GM12878 (cell line): ENCODE results near the gene TULP4. TPM values are rescaled to one million over a fixed set of nuclear protein-coding genes. Genes with fewer than 3 reads are reported as not detected.

Experiments
- ASH2L ChIP-seq: fragments of 300-600, 200-600 bp; sonication (generic); IDR thresholded peaks from 2 replicates; pipeline ENCODE4 v1.6.1; 2017; ENCODE audit warnings: low read depth, mild to moderate bottlenecking, borderline replicate concordance
- BHLHE40 ChIP-seq, 2 experiments: fragments of 450-650 bp in 1 of 2; IDR thresholded peaks; 2 replicates each; pipeline ENCODE4 v1.6.1; 2011 to 2017; ENCODE audit warnings: low read depth in 2 of 2, borderline replicate concordance in 1 of 2, improper control_type of control experiment in 1 of 2, low read length in 1 of 2, mild to moderate bottlenecking in 1 of 2
- CHD2 ChIP-seq: IDR thresholded peaks from 2 replicates; pipeline ENCODE4 v1.6.1; 2011; ENCODE audit warnings: low read depth, low read length, improper control_type of control experiment, borderline replicate concordance
- E2F4 ChIP-seq: IDR thresholded peaks from 2 replicates; pipeline ENCODE4 v1.6.1; 2012; ENCODE audit warnings: low read depth, low read length, improper control_type of control experiment
- JUNB ChIP-seq: IDR thresholded peaks from 2 replicates; pipeline ENCODE4 v1.6.1; 2016; ENCODE audit warnings: antibody characterized with exemption, mild to moderate bottlenecking
- PML ChIP-seq: IDR thresholded peaks from 2 replicates; pipeline ENCODE4 v1.6.1; 2012; ENCODE audit warnings: low read length, inconsistent platforms
- SMARCA5 ChIP-seq: fragments of 450-650 bp; IDR thresholded peaks from 2 replicates; pipeline ENCODE4 v1.6.1; 2017; ENCODE audit warnings: mild to moderate bottlenecking
- TCF7 ChIP-seq: IDR thresholded peaks from 2 replicates; pipeline ENCODE4 v1.6.1; 2014; ENCODE audit warnings: antibody characterized with exemption, borderline replicate concordance
- polyA plus RNA-seq, 11 experiments: library from polyadenylated mRNA; depleted of rRNA in 4 of 11; unstranded in 6 of 11; stranded (reverse) in 5 of 11; fragments of >200 nt; fragmentation: Nextera tagmentation in 4 of 11; fragmentation: Illumina TruSeq in 1 of 11; extraction: Ambion mirVana in 4 of 11; extraction: Trizol in 1 of 11; gene quantifications; 1 replicate in 1 of 11; 2 replicates in 10 of 11; pipeline versions ENCODE4 v1.2.1 to v1.2.3, GENCODE V29; 2011 to 2016; ENCODE audit warnings: inconsistent platforms in 2 of 11, missing spikeins in 2 of 11, low read depth in 1 of 11
- total RNA-seq, 4 experiments: library from RNA; depleted of rRNA in 3 of 4; stranded (reverse); fragments of >200 nt in 3 of 4; fragmentation: Illumina TruSeq in 1 of 4; extraction: Trizol in 1 of 4; gene quantifications; 2 replicates each; pipeline versions ENCODE4 v1.2.1 to v1.2.3, GENCODE V29; 2013 to 2021
- TF ChIP-seq, protein P1 (sequence below): fragments of 450-650 bp; IDR thresholded peaks from 2 replicates; pipeline ENCODE4 v1.6.1; 2016; ENCODE audit warnings: mild to moderate bottlenecking, moderate library complexity, borderline replicate concordance

The TULP4 gene
- total and polyA plus RNA-seq, 10 of the 15 experiments (the other 5 are each of a cell fraction or from before 2014, with no cell fraction given): 0.73 to 31.8 (median 14.0) TPM

DNA sequence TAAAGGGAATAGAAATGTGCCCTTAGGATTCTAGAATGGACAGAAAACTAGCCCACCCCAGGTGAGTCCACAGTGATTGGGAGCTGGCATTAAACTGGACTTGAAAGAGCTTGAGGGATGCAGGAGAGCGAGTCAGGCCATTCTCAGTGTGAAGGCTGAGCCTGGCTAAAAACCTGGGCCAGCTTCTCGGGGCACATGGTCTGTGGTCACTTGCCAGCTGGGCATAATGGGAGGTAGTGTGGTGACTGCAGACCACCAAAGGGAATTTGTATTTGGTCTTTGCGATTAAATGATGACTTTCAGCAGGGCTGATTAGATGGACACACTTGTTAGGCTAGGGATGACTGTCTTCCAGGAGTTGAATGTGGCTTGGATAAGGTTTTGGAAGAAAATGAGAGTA is 71.3 kb downstream of the TULP4 start (continued):
- TF ChIP-seq E2F4 (no peak), CHD2 (no peak), TCF7 (no peak), JUNB (no peak), BHLHE40 (IDR thresholded peaks at IDR 0.05; ENCODE audit: borderline replicate concordance in 1 of 2, low read depth in 2 of 2, low read length in 1 of 2) (no peak), SMARCA5 (no peak), PML (no peak), ASH2L (no peak)
- TF ChIP-seq, protein P1, sequence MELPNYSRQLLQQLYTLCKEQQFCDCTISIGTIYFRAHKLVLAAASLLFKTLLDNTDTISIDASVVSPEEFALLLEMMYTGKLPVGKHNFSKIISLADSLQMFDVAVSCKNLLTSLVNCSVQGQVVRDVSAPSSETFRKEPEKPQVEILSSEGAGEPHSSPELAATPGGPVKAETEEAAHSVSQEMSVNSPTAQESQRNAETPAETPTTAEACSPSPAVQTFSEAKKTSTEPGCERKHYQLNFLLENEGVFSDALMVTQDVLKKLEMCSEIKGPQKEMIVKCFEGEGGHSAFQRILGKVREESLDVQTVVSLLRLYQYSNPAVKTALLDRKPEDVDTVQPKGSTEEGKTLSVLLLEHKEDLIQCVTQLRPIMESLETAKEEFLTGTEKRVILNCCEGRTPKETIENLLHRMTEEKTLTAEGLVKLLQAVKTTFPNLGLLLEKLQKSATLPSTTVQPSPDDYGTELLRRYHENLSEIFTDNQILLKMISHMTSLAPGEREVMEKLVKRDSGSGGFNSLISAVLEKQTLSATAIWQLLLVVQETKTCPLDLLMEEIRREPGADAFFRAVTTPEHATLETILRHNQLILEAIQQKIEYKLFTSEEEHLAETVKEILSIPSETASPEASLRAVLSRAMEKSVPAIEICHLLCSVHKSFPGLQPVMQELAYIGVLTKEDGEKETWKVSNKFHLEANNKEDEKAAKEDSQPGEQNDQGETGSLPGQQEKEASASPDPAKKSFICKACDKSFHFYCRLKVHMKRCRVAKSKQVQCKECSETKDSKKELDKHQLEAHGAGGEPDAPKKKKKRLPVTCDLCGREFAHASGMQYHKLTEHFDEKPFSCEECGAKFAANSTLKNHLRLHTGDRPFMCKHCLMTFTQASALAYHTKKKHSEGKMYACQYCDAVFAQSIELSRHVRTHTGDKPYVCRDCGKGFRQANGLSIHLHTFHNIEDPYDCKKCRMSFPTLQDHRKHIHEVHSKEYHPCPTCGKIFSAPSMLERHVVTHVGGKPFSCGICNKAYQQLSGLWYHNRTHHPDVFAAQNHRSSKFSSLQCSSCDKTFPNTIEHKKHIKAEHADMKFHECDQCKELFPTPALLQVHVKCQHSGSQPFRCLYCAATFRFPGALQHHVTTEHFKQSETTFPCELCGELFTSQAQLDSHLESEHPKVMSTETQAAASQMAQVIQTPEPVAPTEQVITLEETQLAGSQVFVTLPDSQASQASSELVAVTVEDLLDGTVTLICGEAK: no peak
